HG02571 (cell line): ENCODE results near the gene DPEP1.

ENCODE experiments used
- ATAC-seq: cut with Tn5 transposase; IDR thresholded peaks from one replicate; pipeline ENCODE4 v1.9.1; 2021; ENCODE audit warnings: mild to moderate bottlenecking, moderate library complexity; ENCODE audit not compliant: unreplicated experiment

The DPEP1 gene

DNA sequence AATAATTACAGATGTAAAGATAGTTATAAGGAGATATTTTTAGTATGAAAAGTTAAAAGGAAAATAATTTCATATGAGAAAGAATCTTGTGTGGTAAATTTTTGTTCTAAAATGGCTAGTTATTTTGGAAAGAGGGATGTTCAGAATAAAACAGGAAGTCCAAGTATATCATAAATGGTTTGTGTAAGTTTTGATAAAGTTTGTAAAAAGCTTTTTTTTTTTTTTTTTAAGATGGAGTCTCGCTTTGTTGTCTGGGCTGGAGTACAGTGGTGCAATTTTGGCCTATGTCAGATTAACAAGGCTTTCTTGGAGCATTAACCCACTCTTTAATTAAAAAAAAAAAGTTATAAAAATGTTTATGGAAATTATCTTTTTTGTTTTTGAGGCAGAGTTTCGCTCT is 64.8 kb downstream of the DPEP1 start:
- ATAC-seq, result no peak

DNA sequence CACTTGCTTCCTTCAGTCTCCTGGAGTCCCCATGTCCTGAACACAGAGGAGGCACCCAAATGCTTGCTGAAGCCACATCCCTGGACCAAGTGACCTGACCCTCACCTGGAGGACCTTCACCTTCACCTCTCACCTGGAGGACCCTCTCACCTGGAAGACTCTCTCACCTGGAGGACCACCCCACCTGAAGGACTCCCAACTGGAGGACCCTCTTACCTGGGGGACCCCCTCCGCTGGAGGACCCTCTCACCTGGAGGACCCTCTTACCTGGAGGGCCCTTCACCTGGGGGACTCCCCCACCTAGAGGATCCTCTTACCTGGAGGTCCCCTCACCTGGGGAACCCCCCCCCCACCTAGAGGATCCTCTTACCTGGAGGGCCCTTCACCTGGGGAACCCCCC is 72.5 kb downstream of the DPEP1 start:
- ATAC-seq, result no peak

DNA sequence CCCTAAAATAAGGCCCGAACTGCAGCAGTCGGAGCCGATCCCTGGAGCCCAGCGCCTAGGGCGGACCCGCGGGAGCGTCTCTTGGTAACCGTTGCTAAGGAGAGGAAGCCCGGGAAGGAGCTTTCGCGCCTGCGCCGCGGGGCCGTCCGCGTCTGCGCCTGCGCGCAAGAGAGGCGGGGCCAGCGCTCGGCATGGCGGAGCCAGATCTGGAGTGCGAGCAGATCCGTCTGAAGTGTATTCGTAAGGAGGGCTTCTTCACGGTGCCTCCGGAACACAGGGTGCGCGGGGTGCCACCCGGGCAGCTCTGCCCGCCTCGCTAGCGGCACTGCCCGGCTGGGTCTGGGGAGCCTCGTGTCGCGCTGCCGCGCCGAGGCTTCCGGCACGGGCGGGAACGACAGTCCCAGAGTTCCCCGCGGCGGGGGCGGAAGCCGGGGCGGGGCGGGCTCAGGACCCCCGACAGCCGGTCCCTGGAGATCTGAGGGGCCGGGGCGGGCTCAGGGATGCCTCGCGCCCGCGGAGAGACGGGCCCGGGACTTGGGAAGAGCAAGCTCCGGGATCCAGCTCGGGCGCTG is 73.2 kb downstream of the DPEP1 start, which contains the start of gene CDK10:
Gene CDK10 (plus strand): TSS at position 170 of the 572 bp plus-strand sequence. CDS start 22 bp downstream, at position 192.
- ATAC-seq, result peak; percentile 77

DNA sequence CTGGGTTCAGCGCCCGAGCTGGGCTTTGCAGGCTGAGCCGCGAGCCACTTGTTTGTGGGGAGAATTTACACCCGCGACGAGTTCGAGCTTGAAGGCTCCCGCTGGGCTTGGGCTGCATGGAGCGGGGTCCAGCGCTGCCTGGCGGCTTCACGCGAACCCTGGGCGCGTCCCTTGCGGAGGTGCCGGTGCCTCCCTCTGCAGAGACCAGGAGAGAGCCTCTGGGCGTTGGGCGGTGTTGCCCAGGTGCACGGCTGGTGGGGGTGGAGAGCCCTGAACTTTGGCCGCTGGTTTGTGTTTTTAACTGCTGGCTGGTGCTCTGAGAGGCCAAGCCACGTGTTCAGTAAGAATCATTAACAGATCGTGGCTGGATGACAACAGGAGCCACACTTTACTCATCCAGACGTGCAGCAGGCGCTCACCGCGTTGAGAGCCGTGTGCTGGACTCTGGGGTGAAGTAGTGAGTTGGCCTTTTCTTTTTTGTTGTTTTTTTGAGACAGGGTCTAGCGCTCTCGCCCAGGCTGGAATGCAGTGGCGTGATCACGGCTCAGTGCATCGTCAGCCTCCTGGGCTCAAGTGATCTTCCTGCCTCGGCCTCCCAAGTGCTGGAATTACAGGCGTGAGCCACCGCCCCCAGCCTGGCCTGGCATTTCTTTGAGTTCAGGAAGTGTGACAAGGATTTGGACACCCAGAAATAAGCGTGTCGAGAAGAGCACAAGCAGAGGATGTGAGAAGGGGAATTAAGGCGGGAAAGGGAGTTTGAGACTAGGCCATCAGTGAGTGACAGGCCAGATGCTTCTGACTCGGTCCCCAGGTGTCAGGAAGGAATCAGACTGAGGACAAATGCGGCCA is 73.9 kb downstream of the DPEP1 start:
- ATAC-seq, result peak; percentile 29
